H1 (cell line): ENCODE results near the gene BACE2. TPM values are rescaled to one million over a fixed set of nuclear protein-coding genes. Genes with fewer than 3 reads are reported as not detected.
A peak's percentile ranks its signal among the peaks of the same experiment; 100 is the strongest.

Experiments used
- CTCF ChIA-PET: fragments of 300-600 bp; sonication (Branson Sonifier 250); formaldehyde crosslinking; loops from one replicate; lab custom pipeline; 2021; ENCODE audit not compliant: partially characterized antibody; lab: Charles Lee
- POLR2A ChIA-PET: fragments of 300-600 bp; sonication (Branson Sonifier 250); formaldehyde crosslinking; loops from one replicate; lab custom pipeline; 2021; ENCODE audit warnings: inconsistent platforms; ENCODE audit not compliant: partially characterized antibody; lab: Charles Lee
- DNase-seq, 2 experiments: peaks; one replicate each; pipeline versions ENCODE4 v3.0.0 to v3.0.0-alpha.2; 2010 to 2022; ENCODE audit warnings: low spot score in 2 of 2, low read depth in 1 of 2, mixed read lengths in 1 of 2
- FAIRE-seq: peaks from 2 replicates; lab custom pipeline; 2011; peaks lifted over from hg19 to GRCh38; lab: Jason Lieb, UNC
- H2AFZ ChIP-seq: 2 replicates; pipeline ENCODE4 v1.8.1; 2012; ENCODE audit warnings: low read length, inconsistent platforms
- H2AK5ac ChIP-seq: 2 replicates; pipeline ENCODE4 v1.6.1; 2013; ENCODE audit warnings: low read depth, low read length
- H2BK120ac ChIP-seq: replicated peaks from 2 replicates; pipeline ENCODE3; 2013; ENCODE audit warnings: low read depth, low read length, inconsistent platforms
- H2BK12ac ChIP-seq: 2 replicates; pipeline ENCODE4 v1.6.1; 2013; ENCODE audit warnings: low read depth, low read length
- H2BK15ac ChIP-seq: 2 replicates; pipeline ENCODE4 v1.6.1; 2013; ENCODE audit warnings: low read length
- H2BK20ac ChIP-seq: 2 replicates; pipeline ENCODE4 v1.6.1; 2013; ENCODE audit warnings: low read length
- H2BK5ac ChIP-seq: 2 replicates; pipeline ENCODE4 v1.6.1; 2013; ENCODE audit warnings: low read depth, low read length
- H3K14ac ChIP-seq: 2 replicates; pipeline ENCODE4 v1.6.1; 2013; ENCODE audit warnings: inconsistent platforms; ENCODE audit not compliant: insufficient read length
- H3K18ac ChIP-seq: 2 replicates; pipeline ENCODE4 v1.6.1; 2013; ENCODE audit warnings: low read length; ENCODE audit errors: extremely low read depth
- H3K23ac ChIP-seq: 2 replicates; pipeline ENCODE4 v1.6.1; 2013; ENCODE audit warnings: inconsistent platforms; ENCODE audit not compliant: insufficient read length
- H3K23me2 ChIP-seq: 2 replicates; pipeline ENCODE4 v1.6.1; 2013; ENCODE audit warnings: low read depth, low read length
- H3K27ac ChIP-seq: 2 replicates; pipeline ENCODE4 v1.6.1; 2011; ENCODE audit warnings: low read depth, low read length, inconsistent platforms
- H3K27me3 ChIP-seq, 4 experiments: replicated peaks in 1 of 4; 1 replicate in 1 of 4; 2 replicates in 3 of 4; pipeline versions ENCODE4 v1.6.1 to v1.8.1; 2011 to 2013; ENCODE audit warnings: low read length in 3 of 4, mild to moderate bottlenecking in 3 of 4, inconsistent platforms in 2 of 4, mixed read lengths in 2 of 4, moderate library complexity in 1 of 4; ENCODE audit not compliant: control insufficient read depth in 3 of 4, insufficient read depth in 3 of 4; ENCODE audit errors: extremely low read depth in 1 of 4
- H3K36me3 ChIP-seq, 4 experiments: 2 replicates each; pipeline versions ENCODE4 v1.6.1 to v1.8.1; 2011 to 2013; ENCODE audit warnings: mild to moderate bottlenecking in 4 of 4, low read length in 3 of 4, moderate library complexity in 2 of 4, control low read depth in 1 of 4, inconsistent platforms in 1 of 4; ENCODE audit not compliant: insufficient read depth in 4 of 4, control insufficient read depth in 2 of 4
- H3K4ac ChIP-seq: replicated peaks from 2 replicates; pipeline ENCODE3; 2013; ENCODE audit warnings: low read length, low read depth, mixed read lengths, inconsistent platforms; ENCODE audit not compliant: insufficient read length
- H3K4me1 ChIP-seq, 4 experiments: replicated peaks in 1 of 4; 1 replicate in 1 of 4; 2 replicates in 3 of 4; pipeline versions ENCODE4 v1.6.1 to v1.8.1; 2011 to 2013; ENCODE audit warnings: low read length in 3 of 4, inconsistent platforms in 2 of 4, mixed read lengths in 1 of 4; ENCODE audit not compliant: insufficient read depth in 4 of 4, control insufficient read depth in 3 of 4
- H3K4me2 ChIP-seq, 2 experiments: 2 replicates each; pipeline versions ENCODE4 v1.6.1 to v1.8.1; 2011 to 2013; ENCODE audit warnings: low read depth in 2 of 2, low read length in 2 of 2, control low read depth in 1 of 2, inconsistent platforms in 1 of 2, mild to moderate bottlenecking in 1 of 2; ENCODE audit not compliant: insufficient read depth in 1 of 2
- H3K4me3 ChIP-seq, 4 experiments: fragments of 200-600, 300-600 bp in 1 of 4; sonication (generic), shearing (Covaris generic), sonication (Bioruptor Twin) in 1 of 4; 2 replicates each; pipeline versions ENCODE4 v1.5.1 to v1.8.1; 2011 to 2016; ENCODE audit warnings: low read length in 4 of 4, low read depth in 3 of 4, control low read depth in 2 of 4, inconsistent platforms in 2 of 4, mild to moderate bottlenecking in 2 of 4, mixed read lengths in 1 of 4, moderate library complexity in 1 of 4; ENCODE audit not compliant: insufficient read depth in 2 of 4; ENCODE audit errors: extremely low read depth in 1 of 4
- H3K56ac ChIP-seq: replicated peaks from 2 replicates; pipeline ENCODE3; 2013; ENCODE audit warnings: low read depth, mild to moderate bottlenecking, mixed read lengths, low read length, inconsistent platforms; ENCODE audit not compliant: insufficient read length
- H3K79me1 ChIP-seq: 2 replicates; pipeline ENCODE4 v1.6.1; 2013; ENCODE audit warnings: low read depth, low read length, control low read depth
- H3K79me2 ChIP-seq, 2 experiments: 2 replicates each; pipeline versions ENCODE4 v1.6.1 to v1.8.1; 2012 to 2013; ENCODE audit warnings: low read length in 2 of 2, mild to moderate bottlenecking in 2 of 2, inconsistent platforms in 1 of 2; ENCODE audit not compliant: insufficient read depth in 2 of 2, control insufficient read depth in 1 of 2
- H3K9ac ChIP-seq, 4 experiments: replicated peaks in 1 of 4; 1 replicate in 1 of 4; 2 replicates in 3 of 4; pipeline versions ENCODE4 v1.6.1 to v1.8.1; 2011 to 2013; ENCODE audit warnings: low read depth in 3 of 4, low read length in 3 of 4, control low read depth in 2 of 4, mild to moderate bottlenecking in 2 of 4, moderate library complexity in 2 of 4, inconsistent platforms in 1 of 4; ENCODE audit errors: extremely low read depth in 1 of 4
- H3K9me3 ChIP-seq, 2 experiments: 2 replicates each; pipeline versions ENCODE4 v1.6.1 to v1.8.1; 2012 to 2013; ENCODE audit warnings: mild to moderate bottlenecking in 2 of 2, moderate library complexity in 2 of 2, control low read depth in 1 of 2, inconsistent platforms in 1 of 2, low read depth in 1 of 2, low read length in 1 of 2, mixed read lengths in 1 of 2; ENCODE audit not compliant: insufficient read depth in 2 of 2
- H4K20me1 ChIP-seq, 2 experiments: replicated peaks in 1 of 2; 2 replicates each; pipeline versions ENCODE3 to v1.8.1; 2011 to 2013; ENCODE audit warnings: inconsistent platforms in 2 of 2, low read length in 2 of 2, mild to moderate bottlenecking in 1 of 2; ENCODE audit not compliant: insufficient read depth in 2 of 2, control insufficient read depth in 1 of 2
- H4K5ac ChIP-seq: 2 replicates; pipeline ENCODE4 v1.6.1; 2013; ENCODE audit warnings: low read length, low read depth, mixed read lengths, inconsistent platforms; ENCODE audit not compliant: insufficient read length
- H4K8ac ChIP-seq: 2 replicates; pipeline ENCODE4 v1.8.0; 2013; ENCODE audit warnings: mild to moderate bottlenecking, moderate library complexity, low read length, inconsistent platforms; ENCODE audit not compliant: insufficient read depth; ENCODE audit errors: extremely low read depth
- H4K91ac ChIP-seq: replicated peaks from 2 replicates; pipeline ENCODE3; 2013; ENCODE audit warnings: low read length, mixed read lengths, inconsistent platforms; ENCODE audit not compliant: insufficient read length
- BRCA1 ChIP-seq: IDR thresholded peaks from 2 replicates; pipeline ENCODE4 v1.6.1; 2012; ENCODE audit warnings: low read depth, low read length, improper control_type of control experiment
- CBX5 ChIP-seq: fragments of 300-800, 300-1000 bp; sonication (generic); IDR thresholded peaks from 2 replicates; pipeline ENCODE4 v1.7.1; 2016; ENCODE audit warnings: antibody characterized with exemption, low read length, low read depth
- CTBP2 ChIP-seq: IDR thresholded peaks from 2 replicates; pipeline ENCODE4 v1.7.0; 2011; ENCODE audit warnings: borderline replicate concordance, mild to moderate bottlenecking, moderate library complexity, mixed read lengths, low read length; ENCODE audit not compliant: insufficient read depth, insufficient read length
- HDAC2 ChIP-seq, 2 experiments: fragments of 300-600 bp in 1 of 2; sonication (generic) in 1 of 2; IDR thresholded peaks; 2 replicates each; pipeline ENCODE4 v1.6.1; 2011 to 2012; ENCODE audit warnings: low read depth in 2 of 2, low read length in 2 of 2, mild to moderate bottlenecking in 2 of 2, moderate library complexity in 2 of 2, borderline replicate concordance in 1 of 2, inconsistent platforms in 1 of 2
- SIX5 ChIP-seq: IDR thresholded peaks from 2 replicates; pipeline ENCODE4 v1.6.1; 2011; ENCODE audit warnings: mild to moderate bottlenecking, low read depth, low read length
- WGBS, 2 experiments: shearing (Covaris generic) in 1 of 2; methylation state at CpG; one replicate each; pipeline versions ENCODE4 v1.1.6 to v1.1.7; 2013 to 2015; ENCODE audit warnings: low lambda C conversion rate in 2 of 2, mixed read lengths in 2 of 2, inconsistent platforms in 1 of 2, low coverage in 1 of 2, missing lambda C conversion rate in 1 of 2; ENCODE audit not compliant: insufficient replicate concordance in 2 of 2, insufficient coverage in 1 of 2, insufficient read length in 1 of 2; ENCODE audit errors: extremely low coverage in 1 of 2, missing lambda C conversion rate in 1 of 2; 5-methylcytosine and 5-hydroxymethylcytosine counted together
- polyA plus RNA-seq, 7 experiments: library from polyadenylated mRNA; depleted of rRNA in 3 of 7; stranded (reverse) in 5 of 7; unstranded in 2 of 7; fragments of >200 nt in 5 of 7; fragments of 200-250 nt in 2 of 7; gene quantifications; 1 replicate in 5 of 7; 2 replicates in 1 of 7; 4 replicates in 1 of 7; pipeline versions ENCODE4 v1.2.1 to v1.2.3, GENCODE V29; 2011 to 2013; ENCODE audit warnings: missing spikeins in 2 of 7, mixed read lengths in 2 of 7
- total RNA-seq: library from RNA; stranded (reverse); fragmentation: NEBNext Ultra II Directional; extraction: Animal tissue kit (Norgen Biotek cat#: 25700); gene quantifications from 2 replicates; pipeline ENCODE4 v1.2.1, GENCODE V29; 2021

The BACE2 gene
- total and polyA plus RNA-seq, 2 of the 8 experiments (the other 6 are each of a cell fraction or from before 2014, with no cell fraction given), result 8.1 to 10.9 TPM

GRCh38 chr21:41139275-41139674, 28.7 kb upstream of the BACE2 start:
- H2BK5ac ChIP-seq, result peak overlapping the region; percentile 16; the same call in 1 of the 2 replicates
- no peak overlapping the region for H3K4me3 ChIP-seq
- ChIA-PET CTCF (interaction anchor here (9.0 kb wide), 1 partner anchor 16 kb away, joined by 98 read pairs; no protein-coding TSS in a partner anchor), POLR2A (no interaction called here)
- H3K79me1 ChIP-seq, result no peaks in the 10 kb centered on the region
- DNase-seq (no peak), FAIRE-seq (no peak)
- H3K4me2 ChIP-seq, result no peak overlapping the region
- H2BK15ac ChIP-seq, result no peak overlapping the region; the same call in 1 of the 2 replicates
- no peak overlapping the region for H4K91ac ChIP-seq
- peaks cover 2% of the 10 kb centered on the region; the same call in 1 of the 2 replicates for H3K23me2 ChIP-seq
- H3K79me2 ChIP-seq, result no peaks in the 10 kb centered on the region
- H3K4ac ChIP-seq, result no peak overlapping the region
- H4K5ac ChIP-seq, result no peak overlapping the region
- H3K18ac ChIP-seq, result no peak overlapping the region
- 88% methylated on average over 5 of the region's 5 CpGs; no CpG with 5 or more reads in 1 of the 2 experiments for WGBS, 2 experiments
- no peak overlapping the region for H4K8ac ChIP-seq
- H2BK120ac ChIP-seq, result no peak overlapping the region
- H3K9me3 ChIP-seq, result peaks cover 0 to 6% of the 10 kb centered on the region in 2 experiments; a peak in 1 of 4 replicates
- no peak overlapping the region for H3K56ac ChIP-seq
- H3K14ac ChIP-seq, result no peak overlapping the region
- no peak overlapping the region for H2BK12ac ChIP-seq
- no peak overlapping the region for H3K23ac ChIP-seq
- peak overlapping the region; percentile 52; the same call in 1 of the 2 replicates for H2BK20ac ChIP-seq
- no peaks in the 10 kb centered on the region; a peak in 1 of 8 replicates for H3K36me3 ChIP-seq
- no peak overlapping the region for H3K27ac ChIP-seq
- no peak overlapping the region for H2AFZ ChIP-seq
- H3K4me1 ChIP-seq, result peaks cover 0 to 2% (median 0%) of the 10 kb centered on the region in 4 experiments; a peak in 1 of 7 replicates
- H4K20me1 ChIP-seq, result peaks cover 0 to 2% of the 10 kb centered on the region in 2 experiments
- H3K27me3 ChIP-seq, result no peaks in the 10 kb centered on the region; a peak in 1 of 7 replicates
- peak overlapping the region; percentile 69; the same call in 1 of the 2 replicates for H2AK5ac ChIP-seq
- H3K9ac ChIP-seq, result no peak overlapping the region
- TF ChIP-seq CBX5 (no peak), CTBP2 (no peak), HDAC2 (IDR thresholded peaks at IDR 0.05; ENCODE audit: borderline replicate concordance in 1 of 2, low read depth in 2 of 2, low read length in 2 of 2) (no peak), SIX5 (no peak), BRCA1 (no peak)
